ENCODE results near the gene UBE2U. TPM values are rescaled to one million over a fixed set of nuclear protein-coding genes. Genes with fewer than 3 reads are reported as not detected.

Gene UBE2U
- total and polyA plus RNA-seq, 7 donors, result not detected

GRCh38 chr1:64315402-64315801, 112.0 kb downstream of the UBE2U start:
- TF ChIP-seq POLR2AphosphoS5 (IDR thresholded peaks at IDR 0.05) (no peak), POLR2A (IDR thresholded peaks at IDR 0.05) (no peak), EP300 (IDR thresholded peaks at IDR 0.05) (no peak), CTCF (IDR thresholded peaks at IDR 0.05) (no peak)
- no peaks in the 10 kb centered on the region for H3K9me3 ChIP-seq
- intact Hi-C loops (cut with DNase I), result no loop called here
- no peaks in the 10 kb centered on the region for H3K36me3 ChIP-seq
- H3K27me3 ChIP-seq, result no peaks in the 10 kb centered on the region
- no peak overlapping the region for H3K4me3 ChIP-seq
- no peak for DNase-seq
- WGBS, 2 donors, result 61 to 75% methylated on average over 5 of the region's 5 CpGs
- H3K4me1 ChIP-seq, result no peaks in the 10 kb centered on the region
- no peak overlapping the region for H3K27ac ChIP-seq

All from sigmoid colon (tissue), 7 donors.